AG09309 (cell line): ENCODE data around the gene CLEC16A.

ENCODE experiments used
- DNase-seq: peaks from one replicate; pipeline ENCODE4 v3.0.0-alpha.2; 2010; ENCODE audit warnings: low read depth
- H3K4me3 ChIP-seq: 2 replicates; pipeline ENCODE4 v1.5.1; 2011; ENCODE audit warnings: mild to moderate bottlenecking, low read depth, low read length, moderate library complexity; ENCODE audit not compliant: control insufficient read depth
- CTCF ChIP-seq: IDR thresholded peaks from 2 replicates; pipeline ENCODE4 v1.5.1; 2011; ENCODE audit warnings: mild to moderate bottlenecking, low read depth, low read length, inconsistent platforms; ENCODE audit not compliant: insufficient read depth, control insufficient read depth; ENCODE audit errors: missing control alignments

CLEC16A gene

GRCh38 chr16:10988879-10989278 is 44.5 kb downstream of the CLEC16A start:
- DNase-seq: no peak
- H3K4me3 ChIP-seq: no peak overlapping the region

GRCh38 chr16:10989559-10989958 is 45.2 kb downstream of the CLEC16A start:
- TF ChIP-seq CTCF: no peak
- DNase-seq: no peak
- H3K4me3 ChIP-seq: no peak overlapping the region

More at GRCh38 chr16:10988879-10989278, 44.5 kb downstream of the CLEC16A start:
- TF ChIP-seq CTCF: no peak

GRCh38 chr16:10990378-10990777 is 46.0 kb downstream of the CLEC16A start:
- TF ChIP-seq CTCF: no peak
- no peak for DNase-seq
- no peak overlapping the region for H3K4me3 ChIP-seq

GRCh38 chr16:10992112-10992511 is 47.7 kb downstream of the CLEC16A start:
- no peak for DNase-seq
- TF ChIP-seq CTCF: no peak

GRCh38 chr16:10992797-10993196 is 48.4 kb downstream of the CLEC16A start:
- no peak for DNase-seq
- TF ChIP-seq CTCF: no peak
- no peak overlapping the region for H3K4me3 ChIP-seq

More at GRCh38 chr16:10992112-10992511, 47.7 kb downstream of the CLEC16A start:
- H3K4me3 ChIP-seq: no peak overlapping the region

GRCh38 chr16:10993649-10994048 is 49.3 kb downstream of the CLEC16A start:
- TF ChIP-seq CTCF: no peak
- DNase-seq: no peak
- no peak overlapping the region for H3K4me3 ChIP-seq

GRCh38 chr16:10994571-10994970 is 50.2 kb downstream of the CLEC16A start:
- no peak overlapping the region for H3K4me3 ChIP-seq
- no peak for DNase-seq
- no peak for TF ChIP-seq CTCF
